HCT116 (cell line): Measurements from ENCODE around the gene C11orf91. TPM values are rescaled to one million over a fixed set of nuclear protein-coding genes. Genes with fewer than 3 reads are reported as not detected.

Experiments
- ATAC-seq: fragments of 200-7000 bp; cut with Tn5 transposase; 2 replicates; pipeline ENCODE4 v1.9.1; 2020; ENCODE audit warnings: mild to moderate bottlenecking, moderate library complexity
- BruUV-seq: library from RNA; stranded (reverse); fragments of 400-500 nt; replicated peaks from 2 replicates; lab custom pipeline; 2021; lab: Mats Ljungman, UMichigan
- CTCF ChIA-PET: fragments of 300-600 bp; sonication (Branson Sonifier 250); formaldehyde crosslinking; loops from one replicate; lab custom pipeline; 2021; ENCODE audit warnings: antibody characterized with exemption; lab: Charles Lee
- POLR2A ChIA-PET: fragments of 300-600, 350-600 bp; sonication (Branson Sonifier 250); formaldehyde crosslinking; loops from one replicate; lab custom pipeline; 2021; ENCODE audit warnings: antibody characterized with exemption; lab: Charles Lee
- RAD21 ChIA-PET, 2 experiments: fragments of 300-600 bp; sonication (Branson Sonifier 250); formaldehyde crosslinking; loops; one replicate each; lab custom pipeline; 2023; ENCODE audit warnings: low total read pairs in 2 of 2; ENCODE audit not compliant: uncharacterized antibody in 2 of 2, unreplicated experiment in 2 of 2, low non-redundant PET in 1 of 2; lab: Charles Lee
- DNase-seq: peaks from one replicate; pipeline ENCODE4 v3.0.0-alpha.2; 2010; ENCODE audit warnings: low read depth, low spot score
- H2AFZ ChIP-seq: fragments of 200-600 bp; shearing (Covaris generic), sonication (generic); 2 replicates; pipeline ENCODE4 v1.6.1; 2017; ENCODE audit warnings: low read depth, mixed run types, mixed read lengths, antibody characterized with exemption, low read length; ENCODE audit not compliant: poor library complexity, severe bottlenecking
- H3K27ac ChIP-seq: 2 replicates; pipeline ENCODE4 v1.5.1; 2012; ENCODE audit warnings: low read depth, low read length
- H3K27me3 ChIP-seq: fragments of 200-600 bp; sonication (generic); 2 replicates; pipeline ENCODE4 v1.6.1; 2016; ENCODE audit warnings: mixed run types, low read length, mixed read lengths; ENCODE audit not compliant: insufficient read depth
- H3K36me3 ChIP-seq, 2 experiments: fragments of 200-500 bp in 1 of 2; fragments of 200-600 bp in 1 of 2; sonication (Bioruptor generic) in 1 of 2; sonication (generic) in 1 of 2; 2 replicates each; pipeline versions ENCODE4 v1.5.1 to v1.6.1; 2014 to 2016; ENCODE audit warnings: low read length in 2 of 2, inconsistent platforms in 1 of 2, mixed read lengths in 1 of 2, mixed run types in 1 of 2; ENCODE audit not compliant: insufficient read depth in 2 of 2, control insufficient read depth in 1 of 2
- H3K4me1 ChIP-seq, 2 experiments: fragments of 200-600 bp in 1 of 2; sonication (generic) in 1 of 2; 2 replicates each; pipeline versions ENCODE4 v1.5.1 to v1.6.1; 2012 to 2017; ENCODE audit warnings: low read length in 2 of 2, inconsistent platforms in 1 of 2, mild to moderate bottlenecking in 1 of 2, mixed read lengths in 1 of 2, mixed run types in 1 of 2, moderate library complexity in 1 of 2; ENCODE audit not compliant: insufficient read depth in 2 of 2, control insufficient read depth in 1 of 2
- H3K4me2 ChIP-seq: fragments of 200-600 bp; sonication (generic); 2 replicates; pipeline ENCODE4 v1.6.1; 2017; ENCODE audit warnings: mixed run types, low read length, mixed read lengths
- H3K4me3 ChIP-seq, 2 experiments: fragments of 200-600 bp in 1 of 2; sonication (generic) in 1 of 2; replicated peaks in 1 of 2; 2 replicates each; pipeline ENCODE4 v1.5.1; 2011 to 2016; ENCODE audit warnings: low read length in 2 of 2, control low read depth in 1 of 2, low read depth in 1 of 2, mild to moderate bottlenecking in 1 of 2, mixed read lengths in 1 of 2, mixed run types in 1 of 2
- H3K79me2 ChIP-seq: fragments of 200-600 bp; sonication (generic); 2 replicates; pipeline ENCODE4 v1.6.1; 2017; ENCODE audit warnings: mild to moderate bottlenecking, mixed run types, low read length, moderate library complexity, mixed read lengths; ENCODE audit not compliant: insufficient read depth
- H3K9ac ChIP-seq: fragments of 200-600 bp; sonication (generic); 2 replicates; pipeline ENCODE4 v1.6.1; 2016; ENCODE audit warnings: low read length, mixed read lengths
- H3K9me2 ChIP-seq: fragments of 200-600 bp; sonication (generic), shearing (Covaris generic); 2 replicates; pipeline ENCODE4 v1.6.1; 2017; ENCODE audit warnings: mixed run types, mild to moderate bottlenecking, moderate library complexity; ENCODE audit not compliant: insufficient read depth
- H3K9me3 ChIP-seq, 2 experiments: fragments of 200-500 bp in 1 of 2; fragments of 200-600 bp in 1 of 2; sonication (Bioruptor generic) in 1 of 2; sonication (generic) in 1 of 2; 2 replicates each; pipeline ENCODE4 v1.6.1; 2014 to 2017; ENCODE audit warnings: low read length in 2 of 2, mixed read lengths in 2 of 2, inconsistent platforms in 1 of 2, low read depth in 1 of 2, mild to moderate bottlenecking in 1 of 2, mixed run types in 1 of 2, moderate library complexity in 1 of 2; ENCODE audit not compliant: control insufficient read depth in 1 of 2, insufficient read depth in 1 of 2
- H4K20me1 ChIP-seq: fragments of 200-600 bp; sonication (generic), shearing (Covaris generic); 2 replicates; pipeline ENCODE4 v1.6.1; 2017; ENCODE audit warnings: mixed run types, mild to moderate bottlenecking, moderate library complexity; ENCODE audit not compliant: insufficient read depth
- CTCF ChIP-seq, 3 experiments: fragments of 200-600 bp in 1 of 3; sonication (generic) in 1 of 3; IDR thresholded peaks in 2 of 3; conservative IDR thresholded peaks in 1 of 3; 2 replicates each; pipeline ENCODE4 v1.5.1; 2012 to 2017; ENCODE audit warnings: low read depth in 2 of 3, low read length in 2 of 3, antibody characterized with exemption in 1 of 3, borderline replicate concordance in 1 of 3, control low read depth in 1 of 3, mild to moderate bottlenecking in 1 of 3, mixed read lengths in 1 of 3, mixed run types in 1 of 3, moderate library complexity in 1 of 3; ENCODE audit not compliant: insufficient read depth in 1 of 3
- ELF1 ChIP-seq: IDR thresholded peaks from 2 replicates; pipeline ENCODE4 v1.6.1; 2012; ENCODE audit warnings: low read depth, borderline replicate concordance
- JUND ChIP-seq: IDR thresholded peaks from 2 replicates; pipeline ENCODE4 v1.6.1; 2012
- MAX ChIP-seq: IDR thresholded peaks from 2 replicates; pipeline ENCODE4 v1.6.1; 2012
- POLR2A ChIP-seq: IDR thresholded peaks from 2 replicates; pipeline ENCODE4 v1.7.0; 2011; ENCODE audit warnings: borderline replicate concordance; ENCODE audit not compliant: insufficient read depth, insufficient read length; ENCODE audit errors: extremely low read depth
- RAD21 ChIP-seq: IDR thresholded peaks from 2 replicates; pipeline ENCODE4 v1.6.1; 2012; ENCODE audit warnings: low read depth, mild to moderate bottlenecking
- SIN3A ChIP-seq: IDR thresholded peaks from 2 replicates; pipeline ENCODE4 v1.6.1; 2012; ENCODE audit warnings: low read depth
- TCF7L2 ChIP-seq: IDR thresholded peaks from 2 replicates; pipeline ENCODE4 v1.7.0; 2011; ENCODE audit warnings: borderline replicate concordance, inconsistent platforms; ENCODE audit not compliant: insufficient read depth, insufficient read length; ENCODE audit errors: extremely low read depth
- ZBTB33 ChIP-seq: IDR thresholded peaks from 2 replicates; pipeline ENCODE4 v1.6.1; 2011; ENCODE audit warnings: mild to moderate bottlenecking, low read length, moderate library complexity; ENCODE audit not compliant: insufficient replicate concordance; ENCODE audit errors: extremely low read depth
- ZNF274 ChIP-seq: fragments of 200-500 bp; sonication (Bioruptor generic); IDR thresholded peaks from 2 replicates; pipeline ENCODE4 v1.6.1; 2014; ENCODE audit warnings: mild to moderate bottlenecking, low read depth, low read length, inconsistent platforms
- intact Hi-C: fragments of 100-400 bp; cut with micrococcal nuclease; formaldehyde crosslinking; loops from 2 replicates; pipeline ENCODE4 v1.10.0; 2022
- total RNA-seq: library from RNA; stranded (reverse); gene quantifications from one replicate; pipeline ENCODE4 v1.2.1, GENCODE V29; 2021; ENCODE audit not compliant: unreplicated experiment

C11orf91 gene
- total RNA-seq, 1 experiment from 2014 or later, result 0.54 TPM

GRCh38 chr11:33689085-33689484 lies 11.5 kb downstream of the C11orf91 start:
- intact Hi-C loops, result loop anchor here (5.0 to 10.0 kb wide), 2 partner anchors 732 to 974 kb away; no protein-coding TSS in a partner anchor
- Histone ChIP-seq H4K20me1 (no peaks in the 10 kb centered on the region), H3K9ac (no peak overlapping the region), H3K27ac (no peak overlapping the region), H2AFZ (no peak overlapping the region), H3K27me3 (no peaks in the 10 kb centered on the region), H3K36me3 (no peaks in the 10 kb centered on the region), H3K4me3 (no peak overlapping the region), H3K79me2 (no peaks in the 10 kb centered on the region), H3K4me1 (peaks cover 30 to 63% of the 10 kb centered on the region in 2 experiments), H3K9me2 (no peaks in the 10 kb centered on the region), H3K9me3 (no peaks in the 10 kb centered on the region), H3K4me2 (peak overlapping the region; percentile 76; the same call in 1 of the 2 replicates)
- no peak for ATAC-seq
- no peak for DNase-seq
- POLR2A ChIA-PET, result interaction anchor here (0.5 to 4.3 kb wide), 2 partner anchors 13 to 20 kb away, joined by 3 to 38 read pairs; partner anchors contain the start of gene C11orf91
- CTCF ChIA-PET, result interaction anchor here (1.0 to 8.4 kb wide), 7 partner anchors 53 to 523 kb away, joined by 3 to 57 read pairs (median 4); no protein-coding TSS in a partner anchor
- TF ChIP-seq JUND, result no peak
- no peak for TF ChIP-seq TCF7L2
- TF ChIP-seq RAD21, result no peak
- TF ChIP-seq SIN3A, result no peak
- no peak for TF ChIP-seq ZNF274
- TF ChIP-seq CTCF (IDR thresholded peaks at IDR 0.05 in 2 of 3, conservative IDR thresholded peaks at IDR 0.05 in 1 of 3; ENCODE audit: borderline replicate concordance in 1 of 3, insufficient read depth in 1 of 3, low read depth in 2 of 3, low read length in 2 of 3), result no peak
- no peak for TF ChIP-seq MAX
- TF ChIP-seq ZBTB33, result no peak
- no peak for TF ChIP-seq POLR2A
- no peak for TF ChIP-seq ELF1
- BruUV-seq, result no TSS peak
- RAD21 ChIA-PET, result interaction anchor here in 1 of 2 experiments (0.6 kb wide), 1 partner anchor 48 kb away, joined by 3 read pairs; no protein-coding TSS in a partner anchor
